GM19043 (cell line): ENCODE measurements around the gene BACE1-AS.
"Not testable (repeated sequence)": the region's sequence is repeated elsewhere in the genome, so short reads cannot be mapped to it uniquely, and the experiment has no call there.

ENCODE experiments used
- ATAC-seq: cut with Tn5 transposase; IDR thresholded peaks from one replicate; pipeline ENCODE4 v1.9.1; 2021; ENCODE audit warnings: low read depth; ENCODE audit not compliant: unreplicated experiment

BACE1-AS gene

GRCh38 chr11:117316197-117316961 lies 25.2 kb downstream of the BACE1-AS start, which contains the start of gene BACE1:
Gene BACE1 (minus strand): TSS chr11:117316256. CDS start chr11:117315795, 461 bp downstream.
- ATAC-seq = no peak

- no peak for ATAC-seq
Measured at GRCh38 chr11:117318738-117319137, 27.6 kb downstream of the BACE1-AS start.

GRCh38 chr11:117319214-117319840 lies 28.2 kb downstream of the BACE1-AS start:
- ATAC-seq = no peak

GRCh38 chr11:117327255-117327566 lies 36.1 kb downstream of the BACE1-AS start:
- ATAC-seq = not testable (repeated sequence)

GRCh38 chr11:117327567-117328374 lies 36.6 kb downstream of the BACE1-AS start, which contains the start of gene CEP164:
Gene CEP164 (plus strand): TSS chr11:117327854. CDS start chr11:117338587, 10,733 bp downstream.
- ATAC-seq = peak; percentile 96

GRCh38 chr11:117328375-117329010 lies 37.3 kb downstream of the BACE1-AS start:
- no peak for ATAC-seq

GRCh38 chr11:117332843-117333242 lies 41.7 kb downstream of the BACE1-AS start:
- ATAC-seq = no peak

- no peak for ATAC-seq
Measured at GRCh38 chr11:117333917-117334316, 42.8 kb downstream of the BACE1-AS start.

GRCh38 chr11:117334896-117335295 lies 43.8 kb downstream of the BACE1-AS start:
- no peak for ATAC-seq

- ATAC-seq = no peak
Measured at GRCh38 chr11:117335399-117335798, 44.3 kb downstream of the BACE1-AS start.

- no peak for ATAC-seq
Measured at GRCh38 chr11:117337076-117337475, 45.9 kb downstream of the BACE1-AS start.
